Measurements from ENCODE around the gene SPEF1.

The SPEF1 gene

DNA sequence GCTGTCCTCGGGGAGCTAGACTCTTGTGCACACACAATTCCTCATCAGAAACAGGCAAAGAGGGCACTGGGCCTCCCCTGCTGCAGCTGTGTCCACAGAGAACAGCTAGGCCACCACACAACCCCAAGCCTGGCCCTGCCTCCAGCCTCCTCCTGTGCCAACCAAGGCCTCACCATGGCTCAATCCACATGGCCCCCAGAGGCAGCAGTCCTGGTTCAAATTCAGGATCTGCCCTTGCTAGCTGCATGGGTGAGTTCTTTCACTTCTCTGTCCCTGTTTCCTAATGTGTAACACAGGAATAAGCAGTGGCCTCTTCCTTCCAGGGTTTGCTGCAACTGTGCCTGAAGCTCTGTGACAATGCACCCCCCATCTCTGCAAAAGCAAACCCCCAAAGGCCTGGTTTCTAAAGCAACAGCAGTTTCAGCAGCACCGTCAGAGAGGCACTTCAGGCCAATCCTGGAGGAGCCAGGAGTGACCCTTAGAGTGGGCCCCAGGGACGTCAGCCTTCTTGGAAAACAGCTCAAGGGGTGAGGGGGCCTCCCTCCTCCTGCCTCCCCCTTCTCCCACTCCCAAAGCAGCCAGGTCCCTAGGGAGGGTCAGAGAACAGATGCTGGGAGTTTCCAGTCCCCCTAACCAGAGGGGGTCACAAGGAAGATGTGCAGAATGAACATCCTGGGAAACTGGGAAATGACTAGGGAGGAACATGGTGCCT lies 15.9 kb downstream of the SPEF1 start:
- no peak for DNase-seq (ENCODE audit: low read depth)

- no peak for DNase-seq (ENCODE audit: low read depth)
Measured at GRCh38 chr20:3764659-3765058, 16.6 kb downstream of the SPEF1 start.

- DNase-seq (ENCODE audit: low read depth) = no peak
Measured at GRCh38 chr20:3763671-3764601, 17.3 kb downstream of the SPEF1 start.

- peak; percentile 78 for DNase-seq (ENCODE audit: low read depth)
Measured at GRCh38 chr20:3760655-3761348, 20.4 kb downstream of the SPEF1 start.

DNA sequence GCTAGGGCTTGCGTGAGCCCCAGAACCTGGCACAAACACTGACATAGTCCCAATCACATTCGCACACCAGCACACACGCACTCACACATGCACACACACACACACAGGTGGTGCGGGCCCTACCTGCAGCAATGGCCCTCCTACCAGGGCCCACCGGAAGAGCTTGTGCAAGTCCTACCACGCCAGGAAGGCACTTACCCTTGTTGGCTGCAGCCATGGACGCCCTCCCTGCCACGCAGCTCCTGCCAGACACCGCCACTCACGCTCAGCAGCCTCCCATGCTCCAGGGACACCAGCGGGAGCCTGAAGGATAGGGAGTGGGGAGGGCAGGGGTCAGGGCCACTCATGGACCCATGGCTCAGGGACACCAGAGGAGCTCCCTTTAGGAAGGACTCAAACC lies 21.4 kb downstream of the SPEF1 start:
- no peak for DNase-seq (ENCODE audit: low read depth)

DNA sequence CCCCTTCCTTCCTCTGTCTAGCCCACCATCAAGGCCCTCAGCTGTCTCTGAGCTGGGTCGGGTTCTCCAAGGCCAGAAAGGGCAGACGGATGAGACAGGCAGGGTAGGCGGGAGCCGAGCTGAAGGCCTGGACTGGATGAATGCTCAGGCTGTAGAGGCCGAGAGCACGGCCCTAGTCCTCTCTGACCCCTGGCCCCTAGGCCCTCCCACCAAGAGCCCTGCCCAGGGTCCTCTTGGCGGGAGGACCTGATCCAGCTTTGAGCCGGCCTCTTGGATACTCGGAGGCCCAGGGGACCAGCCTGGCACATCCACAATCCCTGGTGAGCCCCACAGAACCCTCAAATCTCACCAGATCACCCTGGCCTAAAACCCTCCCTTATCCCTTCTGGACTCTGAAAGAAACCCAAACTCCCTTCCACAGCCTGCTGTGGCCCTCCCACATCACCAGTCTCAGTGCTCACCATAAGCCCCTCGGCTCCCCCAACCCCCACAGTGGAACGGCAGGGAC lies 21.9 kb downstream of the SPEF1 start:
- no peak for DNase-seq (ENCODE audit: low read depth)

DNA sequence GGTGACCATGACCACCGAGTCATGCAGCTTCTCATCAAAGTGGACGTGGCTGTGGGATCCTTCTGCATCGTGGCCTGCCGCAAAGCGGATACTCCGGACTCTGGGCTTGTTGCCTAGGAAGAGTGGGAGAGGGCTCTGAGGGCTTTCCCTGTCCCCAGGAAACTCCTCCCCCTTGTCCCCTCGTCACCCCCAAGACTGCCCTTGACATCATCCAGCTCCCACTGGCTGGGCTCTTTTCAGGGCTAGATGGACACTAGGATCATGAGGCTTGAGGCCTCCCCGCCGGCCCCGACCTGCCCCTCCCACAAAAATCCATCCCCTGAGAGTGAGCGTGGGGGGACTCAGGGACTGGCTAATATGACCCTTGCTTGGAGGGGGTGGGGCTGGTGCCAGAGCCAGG lies 22.7 kb downstream of the SPEF1 start:
- no peak for DNase-seq (ENCODE audit: low read depth)

GRCh38 chr20:3757268-3757667 lies 24.0 kb downstream of the SPEF1 start:
- DNase-seq (ENCODE audit: low read depth) = no peak

DNA sequence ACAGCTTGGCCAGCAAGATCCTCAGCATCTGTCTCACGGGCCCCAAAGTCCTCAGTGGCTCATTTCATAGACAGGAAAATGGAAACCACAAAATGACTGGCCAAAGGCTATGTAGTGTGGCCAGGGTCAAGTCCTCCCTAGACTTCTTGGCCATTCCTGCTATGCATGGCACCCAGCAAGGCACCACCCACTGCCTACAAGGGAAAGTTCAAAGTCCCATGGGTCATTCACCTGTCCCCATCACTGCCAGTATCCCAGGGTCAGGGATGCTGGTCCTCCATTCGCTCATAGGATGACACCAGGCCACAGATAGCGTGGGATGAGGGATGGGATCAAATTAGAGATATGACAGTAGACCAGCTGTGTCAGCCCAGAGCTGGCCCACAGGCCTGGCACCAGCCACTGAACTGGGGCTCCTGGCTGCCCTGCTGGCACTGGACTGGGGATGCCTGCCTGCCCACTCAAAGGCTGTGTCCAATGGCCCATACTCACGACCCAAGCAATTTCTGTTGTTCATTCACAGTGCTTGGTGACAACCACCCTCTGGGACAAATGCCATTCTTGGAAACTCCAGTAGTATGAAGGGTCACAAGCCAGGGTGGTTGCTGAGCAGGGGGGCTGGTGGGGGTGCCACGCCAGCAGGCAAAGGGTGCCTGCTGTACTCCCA lies 25.3 kb downstream of the SPEF1 start:
- DNase-seq (ENCODE audit: low read depth) = no peak

DNA sequence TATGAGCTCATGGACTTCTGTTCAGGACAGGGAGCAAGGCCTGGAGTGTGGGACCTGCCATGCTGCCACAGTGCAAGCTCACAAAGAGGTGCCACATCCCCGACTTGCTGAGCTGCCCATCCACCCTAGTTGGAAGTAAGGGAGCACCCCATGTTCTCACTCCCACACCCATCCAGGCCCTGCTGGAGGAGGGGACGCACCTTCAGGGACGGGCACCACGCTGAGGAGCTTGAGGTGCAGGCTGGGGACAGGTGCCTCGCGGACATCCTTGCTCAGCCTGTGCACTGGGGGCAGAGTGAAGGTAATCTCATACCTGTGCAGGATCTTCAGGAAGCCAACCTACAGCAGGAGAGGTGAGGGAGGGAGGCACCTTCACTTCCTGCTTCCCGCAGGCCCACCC lies 26.0 kb downstream of the SPEF1 start:
- DNase-seq (ENCODE audit: low read depth) = no peak

DNA sequence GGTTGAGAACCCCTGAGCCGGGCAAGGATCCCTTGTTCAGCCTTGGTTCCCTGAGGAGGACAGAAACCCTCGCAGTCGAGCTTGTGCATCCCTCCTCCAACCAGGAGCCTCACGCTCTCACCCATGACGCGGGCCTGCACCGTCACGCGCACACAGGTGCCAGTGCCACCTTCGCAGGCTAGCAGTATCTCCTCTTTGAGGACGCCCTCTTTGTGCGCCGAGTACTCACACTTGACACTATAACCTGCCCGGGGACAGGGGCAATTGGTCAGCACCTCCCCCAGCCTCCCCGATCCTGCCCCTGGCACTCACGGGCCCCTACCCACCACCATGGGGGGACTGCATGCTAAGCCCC lies 27.0 kb downstream of the SPEF1 start:
- DNase-seq (ENCODE audit: low read depth) = no peak

DNA sequence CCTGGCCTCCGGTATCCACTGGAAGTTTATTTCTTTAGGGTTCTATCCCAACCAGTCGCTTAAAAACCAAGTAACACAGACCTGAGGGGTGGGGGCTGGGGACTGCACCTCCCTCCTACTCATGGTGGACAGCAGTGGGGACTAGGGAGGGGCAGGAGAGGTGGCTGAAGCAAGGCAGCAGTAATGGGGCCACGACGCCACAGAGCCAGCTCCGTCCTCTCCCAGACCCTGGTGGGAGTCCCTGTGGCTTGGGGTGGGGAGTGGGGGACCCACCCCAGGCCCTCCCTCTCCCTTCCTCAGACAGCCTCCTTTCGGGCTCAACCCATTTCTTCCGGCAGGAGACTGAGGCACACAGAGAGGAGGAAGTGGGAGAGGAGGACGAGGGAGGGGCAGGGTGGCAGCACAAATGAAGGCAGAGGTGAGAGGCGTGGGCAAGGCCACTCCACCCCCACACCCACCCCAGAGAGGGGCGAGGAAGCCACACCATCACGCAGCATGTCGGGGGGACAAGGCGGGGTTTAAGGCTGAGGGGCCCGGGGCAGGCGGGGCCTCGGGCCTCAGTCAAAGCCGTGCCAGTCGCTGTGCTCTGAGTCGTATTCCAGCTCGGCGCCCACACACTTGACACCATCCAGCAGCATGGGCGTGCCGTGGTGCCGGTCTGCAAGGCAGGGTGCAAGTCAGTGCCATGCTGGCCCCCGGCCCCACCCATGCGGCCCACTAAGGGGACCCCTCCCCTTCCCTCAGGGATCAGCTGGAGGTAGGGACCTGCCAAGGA lies 27.6 kb downstream of the SPEF1 start:
- DNase-seq (ENCODE audit: low read depth) = no peak

DNA sequence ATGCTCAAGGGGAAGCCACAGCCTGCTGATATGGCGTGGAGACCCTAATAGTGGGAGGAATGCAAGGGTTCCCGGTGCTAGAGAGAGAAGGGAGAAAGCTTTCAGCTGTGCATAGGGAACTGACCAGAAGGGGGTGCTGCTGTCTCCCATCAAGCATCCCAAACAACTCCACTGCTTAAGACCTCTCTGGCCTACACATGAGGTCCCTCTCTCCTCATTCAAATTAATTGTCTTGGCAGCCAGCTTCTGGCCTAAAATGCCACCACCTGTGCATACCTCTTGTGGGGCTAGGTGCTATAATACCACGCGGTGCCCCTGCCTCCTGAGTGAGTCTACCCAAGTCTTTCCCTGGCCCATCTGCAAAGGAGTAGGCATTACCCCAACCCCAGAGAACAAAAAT lies 28.1 kb downstream of the SPEF1 start:
- peak; percentile 74 for DNase-seq (ENCODE audit: low read depth)

DNA sequence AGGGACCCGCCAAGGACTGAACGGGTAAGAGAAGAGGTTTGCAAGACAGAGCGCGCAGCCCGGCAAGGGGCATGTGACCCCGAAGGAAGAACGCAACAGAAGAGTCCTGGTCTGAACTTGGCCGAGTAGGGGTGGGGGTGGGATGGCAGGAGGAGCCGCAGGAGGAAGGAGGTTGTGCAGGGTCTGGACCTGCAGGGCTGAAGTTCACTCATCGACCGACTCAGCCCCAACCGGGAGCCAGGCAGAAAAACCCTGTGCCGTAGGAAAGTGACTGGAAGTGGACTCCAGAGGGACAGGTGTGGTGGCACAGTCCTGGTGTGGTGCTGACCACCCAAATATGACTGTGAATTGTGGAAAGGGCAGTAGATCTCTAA lies 28.9 kb downstream of the SPEF1 start:
- DNase-seq (ENCODE audit: low read depth) = no peak

DNA sequence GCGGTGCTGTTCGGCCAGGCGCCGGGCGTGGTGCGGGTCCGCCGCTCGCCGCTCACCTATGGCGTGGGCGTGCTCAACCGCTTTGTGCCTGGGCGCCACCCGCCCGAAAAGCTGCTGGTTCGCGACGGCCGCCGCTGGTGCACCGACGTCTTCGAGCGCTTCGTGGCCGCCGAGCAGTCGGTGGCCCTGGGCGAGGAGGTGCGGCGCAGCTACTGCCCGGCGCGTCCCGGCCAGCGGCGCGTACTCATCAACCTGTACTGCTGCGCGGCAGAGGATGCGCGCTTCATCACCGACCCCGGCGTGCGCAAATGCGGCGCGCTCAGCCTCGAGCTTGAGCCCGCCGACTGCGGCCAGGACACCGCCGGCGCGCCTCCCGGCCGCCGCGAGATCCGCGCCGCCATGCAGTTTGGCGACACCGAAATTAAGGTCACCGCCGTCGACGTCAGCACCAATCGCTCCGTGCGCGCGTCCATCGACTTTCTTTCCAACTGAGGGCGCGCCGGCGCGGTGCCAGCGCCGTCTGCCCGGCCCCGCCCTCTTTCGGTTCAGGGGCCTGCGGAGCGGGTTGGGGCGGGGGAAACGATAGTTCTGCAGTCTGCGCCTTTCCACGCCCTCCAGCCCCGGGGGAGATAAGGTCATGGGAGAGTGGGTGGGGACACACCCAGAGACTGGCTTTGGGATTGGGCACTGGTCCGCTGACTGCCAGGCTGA lies 29.4 kb downstream of the SPEF1 start:
- no peak for DNase-seq (ENCODE audit: low read depth)

DNA sequence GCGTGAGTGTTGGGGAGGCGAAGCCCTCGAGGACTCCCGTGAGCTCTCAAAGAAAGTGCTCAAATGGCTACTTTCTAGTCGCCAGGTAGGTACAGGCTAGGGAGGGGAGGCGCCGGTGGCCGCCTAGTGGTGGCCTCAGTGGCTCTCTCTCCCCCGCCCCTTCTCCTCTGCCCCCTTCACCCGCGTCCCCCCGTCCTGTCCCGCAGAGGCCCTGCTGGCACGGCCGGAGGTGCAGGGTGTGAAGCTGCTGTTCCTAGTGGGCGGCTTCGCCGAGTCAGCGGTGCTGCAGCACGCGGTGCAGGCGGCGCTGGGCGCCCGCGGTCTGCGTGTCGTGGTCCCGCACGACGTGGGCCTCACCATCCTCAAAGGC lies 30.0 kb downstream of the SPEF1 start:
- DNase-seq (ENCODE audit: low read depth) = no peak

GRCh38 chr20:3749689-3750531 lies 31.3 kb downstream of the SPEF1 start:
- no peak for DNase-seq (ENCODE audit: low read depth)

- no peak for DNase-seq (ENCODE audit: low read depth)
Measured at GRCh38 chr20:3749087-3749688, 32.1 kb downstream of the SPEF1 start.

GRCh38 chr20:3748073-3748472 lies 33.2 kb downstream of the SPEF1 start:
- no peak for DNase-seq (ENCODE audit: low read depth)

Measured in EH (cell line).